ENCODE measurements around the gene AHDC1.
"Not testable (repeated sequence)": the region's sequence is repeated elsewhere in the genome, so short reads cannot be mapped to it uniquely, and the experiment has no call there.

Gene AHDC1

GRCh38 chr1:27562534-27563340 is 41.2 kb downstream of the AHDC1 start:
- DNase-seq: no peak

- no peak for DNase-seq
These were observed 41.9 kb downstream of the AHDC1 start for GRCh38 chr1:27562021-27562420.

- no peak for DNase-seq
These were observed 42.6 kb downstream of the AHDC1 start for GRCh38 chr1:27561124-27561899.

GRCh38 chr1:27560268-27561123 is 43.4 kb downstream of the AHDC1 start:
- DNase-seq: peak; percentile 20

- no peak for DNase-seq
These were observed 44.4 kb downstream of the AHDC1 start for GRCh38 chr1:27559466-27560030.

GRCh38 chr1:27557596-27558340 is 46.2 kb downstream of the AHDC1 start:
- DNase-seq: no peak

GRCh38 chr1:27556781-27557595 is 47.0 kb downstream of the AHDC1 start:
- peak; percentile 83 for DNase-seq

GRCh38 chr1:27556435-27556780 is 47.5 kb downstream of the AHDC1 start:
- no peak for DNase-seq

- DNase-seq: no peak
These were observed 48.1 kb downstream of the AHDC1 start for GRCh38 chr1:27555700-27556424.

GRCh38 chr1:27554759-27555699 is 48.9 kb downstream of the AHDC1 start:
- DNase-seq: no peak

GRCh38 chr1:27554293-27554692 is 49.7 kb downstream of the AHDC1 start:
- DNase-seq: no peak

- DNase-seq: not testable (repeated sequence)
These were observed 50.1 kb downstream of the AHDC1 start for GRCh38 chr1:27553823-27554222.

GRCh38 chr1:27552911-27553420 is 51.0 kb downstream of the AHDC1 start:
- DNase-seq: no peak

GRCh38 chr1:27551953-27552312 is 52.0 kb downstream of the AHDC1 start:
- no peak for DNase-seq

GRCh38 chr1:27551170-27551952 is 52.6 kb downstream of the AHDC1 start:
- DNase-seq: no peak

- no peak for DNase-seq
These were observed 53.3 kb downstream of the AHDC1 start for GRCh38 chr1:27550510-27551169.

GRCh38 chr1:27549807-27550408 is 54.0 kb downstream of the AHDC1 start:
- no peak for DNase-seq

Measured in NCI-H2227 treated with DMSO at 0.1 percent for 48 hours (cell line).